ENCODE measurements around the gene FAM169A.
A peak's percentile ranks its signal among the peaks of the same experiment; 100 is the strongest.

FAM169A gene

DNA sequence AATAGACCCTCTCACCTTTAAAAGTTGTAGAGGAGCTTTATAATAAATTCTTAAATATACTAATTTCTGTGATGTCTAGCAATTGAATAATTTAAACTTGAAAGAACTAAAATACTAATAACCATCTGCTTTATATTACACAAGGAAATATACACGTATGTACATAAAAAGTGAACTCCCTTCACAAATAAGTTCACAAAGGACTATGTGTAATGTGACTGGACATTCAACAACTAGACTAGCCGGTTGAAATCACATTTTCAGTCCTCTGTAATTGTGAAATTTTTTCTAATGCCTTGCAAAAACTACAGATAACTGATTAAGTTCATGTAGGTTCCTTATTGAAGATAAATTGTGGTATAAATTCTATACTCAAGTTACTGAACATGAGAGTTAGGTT lies 87.6 kb downstream of the FAM169A start:
- Histone ChIP-seq H4K20me1 (ENCODE audit: control insufficient read depth, insufficient read depth, low read depth, low read length) (no peaks in the 10 kb centered on the region), H3K4me2 (ENCODE audit: low read length) (no peak overlapping the region), H3K27me3 (ENCODE audit: control insufficient read depth, low read length) (no peaks in the 10 kb centered on the region), H3F3A (ENCODE audit: control insufficient read depth, insufficient read depth) (peaks cover 5% of the 10 kb centered on the region; the same call in 1 of the 2 replicates), H3K27ac (ENCODE audit: low read depth, low read length) (no peak overlapping the region), H3K9me2 (replicated peaks; ENCODE audit: control insufficient read depth, low read length) (no peaks in the 10 kb centered on the region), H3K9me3 (ENCODE audit: control insufficient read depth, insufficient read depth, low read length) (no peaks in the 10 kb centered on the region), H3K79me2 (ENCODE audit: control insufficient read depth, low read length) (no peaks in the 10 kb centered on the region), H3K4me1 (ENCODE audit: control insufficient read depth, low read length) (no peaks in the 10 kb centered on the region), H3K4me3 (ENCODE audit: low read length) (no peak overlapping the region), H3K36me3 (ENCODE audit: control insufficient read depth, low read length) (peaks cover 38% of the 10 kb centered on the region)
- TF ChIP-seq, protein P1, sequence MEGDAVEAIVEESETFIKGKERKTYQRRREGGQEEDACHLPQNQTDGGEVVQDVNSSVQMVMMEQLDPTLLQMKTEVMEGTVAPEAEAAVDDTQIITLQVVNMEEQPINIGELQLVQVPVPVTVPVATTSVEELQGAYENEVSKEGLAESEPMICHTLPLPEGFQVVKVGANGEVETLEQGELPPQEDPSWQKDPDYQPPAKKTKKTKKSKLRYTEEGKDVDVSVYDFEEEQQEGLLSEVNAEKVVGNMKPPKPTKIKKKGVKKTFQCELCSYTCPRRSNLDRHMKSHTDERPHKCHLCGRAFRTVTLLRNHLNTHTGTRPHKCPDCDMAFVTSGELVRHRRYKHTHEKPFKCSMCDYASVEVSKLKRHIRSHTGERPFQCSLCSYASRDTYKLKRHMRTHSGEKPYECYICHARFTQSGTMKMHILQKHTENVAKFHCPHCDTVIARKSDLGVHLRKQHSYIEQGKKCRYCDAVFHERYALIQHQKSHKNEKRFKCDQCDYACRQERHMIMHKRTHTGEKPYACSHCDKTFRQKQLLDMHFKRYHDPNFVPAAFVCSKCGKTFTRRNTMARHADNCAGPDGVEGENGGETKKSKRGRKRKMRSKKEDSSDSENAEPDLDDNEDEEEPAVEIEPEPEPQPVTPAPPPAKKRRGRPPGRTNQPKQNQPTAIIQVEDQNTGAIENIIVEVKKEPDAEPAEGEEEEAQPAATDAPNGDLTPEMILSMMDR (IDR thresholded peaks at IDR 0.05; ENCODE audit: low read depth, low read length, poor library complexity, severe bottlenecking), result no peak
- no peak for TF ChIP-seq EZH2phosphoT487 (IDR thresholded peaks at IDR 0.05; ENCODE audit: borderline replicate concordance, low read length)

DNA sequence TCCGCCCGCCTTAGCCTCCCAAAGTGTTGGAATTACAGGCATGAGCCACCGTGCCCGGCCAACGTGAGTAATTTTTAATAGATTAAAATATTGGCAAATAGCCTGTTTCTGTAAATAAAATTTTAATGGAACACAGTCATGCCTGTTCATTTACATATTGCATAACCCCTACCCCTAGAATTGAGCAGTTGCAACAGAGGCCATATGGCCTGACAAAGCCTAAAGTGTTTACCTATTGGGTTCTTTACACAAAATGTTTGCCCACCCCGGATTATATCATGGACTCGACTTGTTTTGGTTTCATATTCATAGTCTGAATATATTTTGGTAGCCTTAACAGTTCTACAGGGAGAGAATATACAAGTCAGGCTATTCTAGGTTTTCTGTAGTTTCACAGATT lies 93.8 kb downstream of the FAM169A start:
- TF ChIP-seq, protein P1 (IDR thresholded peaks at IDR 0.05; ENCODE audit: low read depth, low read length, poor library complexity, severe bottlenecking), result no peak
- TF ChIP-seq EZH2phosphoT487 (IDR thresholded peaks at IDR 0.05; ENCODE audit: borderline replicate concordance, low read length), result no peak
- peaks cover 79% of the 10 kb centered on the region for H3K36me3 ChIP-seq (ENCODE audit: control insufficient read depth, low read length)

DNA sequence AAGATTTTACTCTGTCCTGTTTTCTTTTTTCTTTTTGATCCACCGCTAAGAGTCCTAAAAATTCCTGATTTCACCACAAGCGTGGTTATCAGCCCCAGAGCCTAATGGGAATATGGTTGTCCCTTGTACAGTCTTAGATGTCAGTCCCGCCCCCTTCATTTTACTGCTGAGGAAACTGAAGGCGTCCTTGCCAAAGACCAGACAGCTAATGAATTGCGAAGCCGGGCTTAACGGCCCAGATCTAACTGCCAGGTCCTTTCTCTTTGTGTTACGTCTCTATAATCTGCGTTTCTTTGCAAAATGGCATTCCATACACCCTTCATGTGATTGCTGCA lies 98.6 kb downstream of the FAM169A start:
- Histone ChIP-seq H3K4me1 (ENCODE audit: control insufficient read depth, low read length) (peaks cover 26% of the 10 kb centered on the region), H3K79me2 (ENCODE audit: control insufficient read depth, low read length) (peaks cover 59% of the 10 kb centered on the region), H3K27me3 (ENCODE audit: control insufficient read depth, low read length) (no peaks in the 10 kb centered on the region), H3F3A (ENCODE audit: control insufficient read depth, insufficient read depth) (no peaks in the 10 kb centered on the region), H3K9me3 (ENCODE audit: control insufficient read depth, insufficient read depth, low read length) (no peaks in the 10 kb centered on the region), H3K27ac (ENCODE audit: low read depth, low read length) (peak overlapping the region; percentile 53), H3K9me2 (replicated peaks; ENCODE audit: control insufficient read depth, low read length) (no peaks in the 10 kb centered on the region), H4K20me1 (ENCODE audit: control insufficient read depth, insufficient read depth, low read depth, low read length) (peaks cover 11% of the 10 kb centered on the region), H3K4me3 (ENCODE audit: low read length) (peak overlapping the region; percentile 98), H3K36me3 (ENCODE audit: control insufficient read depth, low read length) (peaks cover 66% of the 10 kb centered on the region), H3K4me2 (ENCODE audit: low read length) (peak overlapping the region; percentile 83)
- TF ChIP-seq EZH2phosphoT487 (IDR thresholded peaks at IDR 0.05; ENCODE audit: borderline replicate concordance, low read length), result no peak
- TF ChIP-seq, protein P1 (IDR thresholded peaks at IDR 0.05; ENCODE audit: low read depth, low read length, poor library complexity, severe bottlenecking), result no peak

More for the DNA sequence above, 93.8 kb downstream of the FAM169A start:
- Histone ChIP-seq H3K79me2 (ENCODE audit: control insufficient read depth, low read length) (peaks cover 19% of the 10 kb centered on the region), H3F3A (ENCODE audit: control insufficient read depth, insufficient read depth) (no peaks in the 10 kb centered on the region), H3K27ac (ENCODE audit: low read depth, low read length) (no peak overlapping the region), H3K9me2 (replicated peaks; ENCODE audit: control insufficient read depth, low read length) (no peaks in the 10 kb centered on the region), H3K4me2 (ENCODE audit: low read length) (no peak overlapping the region), H4K20me1 (ENCODE audit: control insufficient read depth, insufficient read depth, low read depth, low read length) (peaks cover 10% of the 10 kb centered on the region), H3K27me3 (ENCODE audit: control insufficient read depth, low read length) (no peaks in the 10 kb centered on the region), H3K9me3 (ENCODE audit: control insufficient read depth, insufficient read depth, low read length) (no peaks in the 10 kb centered on the region), H3K4me1 (ENCODE audit: control insufficient read depth, low read length) (peaks cover 10% of the 10 kb centered on the region), H3K4me3 (ENCODE audit: low read length) (no peak overlapping the region)

Measured in DOHH2 (cell line).